H1 (cell line): ENCODE data around the gene FAM241B. TPM values are rescaled to one million over a fixed set of nuclear protein-coding genes. Genes with fewer than 3 reads are reported as not detected.

Source experiments
- CTCF ChIA-PET: fragments of 300-600 bp; sonication (Branson Sonifier 250); formaldehyde crosslinking; loops from one replicate; lab custom pipeline; 2021; ENCODE audit not compliant: partially characterized antibody; lab: Charles Lee
- POLR2A ChIA-PET: fragments of 300-600 bp; sonication (Branson Sonifier 250); formaldehyde crosslinking; loops from one replicate; lab custom pipeline; 2021; ENCODE audit warnings: inconsistent platforms; ENCODE audit not compliant: partially characterized antibody; lab: Charles Lee
- DNase-seq, 2 experiments: peaks; one replicate each; pipeline versions ENCODE4 v3.0.0 to v3.0.0-alpha.2; 2010 to 2022; ENCODE audit warnings: low spot score in 2 of 2, low read depth in 1 of 2, mixed read lengths in 1 of 2
- FAIRE-seq: peaks from 2 replicates; lab custom pipeline; 2011; peaks lifted over from hg19 to GRCh38; lab: Jason Lieb, UNC
- H2AFZ ChIP-seq: 2 replicates; pipeline ENCODE4 v1.8.1; 2012; ENCODE audit warnings: low read length, inconsistent platforms
- H2AK5ac ChIP-seq: 2 replicates; pipeline ENCODE4 v1.6.1; 2013; ENCODE audit warnings: low read depth, low read length
- H2BK120ac ChIP-seq: replicated peaks from 2 replicates; pipeline ENCODE3; 2013; ENCODE audit warnings: low read depth, low read length, inconsistent platforms
- H2BK12ac ChIP-seq: 2 replicates; pipeline ENCODE4 v1.6.1; 2013; ENCODE audit warnings: low read depth, low read length
- H2BK15ac ChIP-seq: 2 replicates; pipeline ENCODE4 v1.6.1; 2013; ENCODE audit warnings: low read length
- H2BK20ac ChIP-seq: 2 replicates; pipeline ENCODE4 v1.6.1; 2013; ENCODE audit warnings: low read length
- H2BK5ac ChIP-seq: 2 replicates; pipeline ENCODE4 v1.6.1; 2013; ENCODE audit warnings: low read depth, low read length
- H3K14ac ChIP-seq: 2 replicates; pipeline ENCODE4 v1.6.1; 2013; ENCODE audit warnings: inconsistent platforms; ENCODE audit not compliant: insufficient read length
- H3K18ac ChIP-seq: 2 replicates; pipeline ENCODE4 v1.6.1; 2013; ENCODE audit warnings: low read length; ENCODE audit errors: extremely low read depth
- H3K23ac ChIP-seq: 2 replicates; pipeline ENCODE4 v1.6.1; 2013; ENCODE audit warnings: inconsistent platforms; ENCODE audit not compliant: insufficient read length
- H3K23me2 ChIP-seq: 2 replicates; pipeline ENCODE4 v1.6.1; 2013; ENCODE audit warnings: low read depth, low read length
- H3K27ac ChIP-seq: 2 replicates; pipeline ENCODE4 v1.6.1; 2011; ENCODE audit warnings: low read depth, low read length, inconsistent platforms
- H3K27me3 ChIP-seq, 4 experiments: replicated peaks in 1 of 4; 1 replicate in 1 of 4; 2 replicates in 3 of 4; pipeline versions ENCODE4 v1.6.1 to v1.8.1; 2011 to 2013; ENCODE audit warnings: low read length in 3 of 4, mild to moderate bottlenecking in 3 of 4, inconsistent platforms in 2 of 4, mixed read lengths in 2 of 4, moderate library complexity in 1 of 4; ENCODE audit not compliant: control insufficient read depth in 3 of 4, insufficient read depth in 3 of 4; ENCODE audit errors: extremely low read depth in 1 of 4
- H3K36me3 ChIP-seq, 4 experiments: 2 replicates each; pipeline versions ENCODE4 v1.6.1 to v1.8.1; 2011 to 2013; ENCODE audit warnings: mild to moderate bottlenecking in 4 of 4, low read length in 3 of 4, moderate library complexity in 2 of 4, control low read depth in 1 of 4, inconsistent platforms in 1 of 4; ENCODE audit not compliant: insufficient read depth in 4 of 4, control insufficient read depth in 2 of 4
- H3K4ac ChIP-seq: replicated peaks from 2 replicates; pipeline ENCODE3; 2013; ENCODE audit warnings: low read length, low read depth, mixed read lengths, inconsistent platforms; ENCODE audit not compliant: insufficient read length
- H3K4me1 ChIP-seq, 4 experiments: replicated peaks in 1 of 4; 1 replicate in 1 of 4; 2 replicates in 3 of 4; pipeline versions ENCODE4 v1.6.1 to v1.8.1; 2011 to 2013; ENCODE audit warnings: low read length in 3 of 4, inconsistent platforms in 2 of 4, mixed read lengths in 1 of 4; ENCODE audit not compliant: insufficient read depth in 4 of 4, control insufficient read depth in 3 of 4
- H3K4me2 ChIP-seq, 2 experiments: 2 replicates each; pipeline versions ENCODE4 v1.6.1 to v1.8.1; 2011 to 2013; ENCODE audit warnings: low read depth in 2 of 2, low read length in 2 of 2, control low read depth in 1 of 2, inconsistent platforms in 1 of 2, mild to moderate bottlenecking in 1 of 2; ENCODE audit not compliant: insufficient read depth in 1 of 2
- H3K4me3 ChIP-seq, 4 experiments: fragments of 200-600, 300-600 bp in 1 of 4; sonication (generic), shearing (Covaris generic), sonication (Bioruptor Twin) in 1 of 4; 2 replicates each; pipeline versions ENCODE4 v1.5.1 to v1.8.1; 2011 to 2016; ENCODE audit warnings: low read length in 4 of 4, low read depth in 3 of 4, control low read depth in 2 of 4, inconsistent platforms in 2 of 4, mild to moderate bottlenecking in 2 of 4, mixed read lengths in 1 of 4, moderate library complexity in 1 of 4; ENCODE audit not compliant: insufficient read depth in 2 of 4; ENCODE audit errors: extremely low read depth in 1 of 4
- H3K56ac ChIP-seq: replicated peaks from 2 replicates; pipeline ENCODE3; 2013; ENCODE audit warnings: low read depth, mild to moderate bottlenecking, mixed read lengths, low read length, inconsistent platforms; ENCODE audit not compliant: insufficient read length
- H3K79me1 ChIP-seq: 2 replicates; pipeline ENCODE4 v1.6.1; 2013; ENCODE audit warnings: low read depth, low read length, control low read depth
- H3K79me2 ChIP-seq, 2 experiments: 2 replicates each; pipeline versions ENCODE4 v1.6.1 to v1.8.1; 2012 to 2013; ENCODE audit warnings: low read length in 2 of 2, mild to moderate bottlenecking in 2 of 2, inconsistent platforms in 1 of 2; ENCODE audit not compliant: insufficient read depth in 2 of 2, control insufficient read depth in 1 of 2
- H3K9ac ChIP-seq, 4 experiments: replicated peaks in 1 of 4; 1 replicate in 1 of 4; 2 replicates in 3 of 4; pipeline versions ENCODE4 v1.6.1 to v1.8.1; 2011 to 2013; ENCODE audit warnings: low read depth in 3 of 4, low read length in 3 of 4, control low read depth in 2 of 4, mild to moderate bottlenecking in 2 of 4, moderate library complexity in 2 of 4, inconsistent platforms in 1 of 4; ENCODE audit errors: extremely low read depth in 1 of 4
- H3K9me3 ChIP-seq, 2 experiments: 2 replicates each; pipeline versions ENCODE4 v1.6.1 to v1.8.1; 2012 to 2013; ENCODE audit warnings: mild to moderate bottlenecking in 2 of 2, moderate library complexity in 2 of 2, control low read depth in 1 of 2, inconsistent platforms in 1 of 2, low read depth in 1 of 2, low read length in 1 of 2, mixed read lengths in 1 of 2; ENCODE audit not compliant: insufficient read depth in 2 of 2
- H4K20me1 ChIP-seq, 2 experiments: replicated peaks in 1 of 2; 2 replicates each; pipeline versions ENCODE3 to v1.8.1; 2011 to 2013; ENCODE audit warnings: inconsistent platforms in 2 of 2, low read length in 2 of 2, mild to moderate bottlenecking in 1 of 2; ENCODE audit not compliant: insufficient read depth in 2 of 2, control insufficient read depth in 1 of 2
- H4K5ac ChIP-seq: 2 replicates; pipeline ENCODE4 v1.6.1; 2013; ENCODE audit warnings: low read length, low read depth, mixed read lengths, inconsistent platforms; ENCODE audit not compliant: insufficient read length
- H4K8ac ChIP-seq: 2 replicates; pipeline ENCODE4 v1.8.0; 2013; ENCODE audit warnings: mild to moderate bottlenecking, moderate library complexity, low read length, inconsistent platforms; ENCODE audit not compliant: insufficient read depth; ENCODE audit errors: extremely low read depth
- H4K91ac ChIP-seq: replicated peaks from 2 replicates; pipeline ENCODE3; 2013; ENCODE audit warnings: low read length, mixed read lengths, inconsistent platforms; ENCODE audit not compliant: insufficient read length
- ASH2L ChIP-seq: fragments of 200-600, 300-600 bp; sonication (generic); IDR thresholded peaks from one replicate; pipeline ENCODE4 v1.7.1; 2017; ENCODE audit warnings: low read length
- BCL11A ChIP-seq, 2 experiments: IDR thresholded peaks; one replicate each; pipeline ENCODE4 v1.6.1; 2011; ENCODE audit warnings: low read depth in 2 of 2, low read length in 2 of 2, mild to moderate bottlenecking in 2 of 2
- CHD2 ChIP-seq: IDR thresholded peaks from 2 replicates; pipeline ENCODE4 v1.6.1; 2012; ENCODE audit warnings: low read length, improper control_type of control experiment
- GABPA ChIP-seq: IDR thresholded peaks from 2 replicates; pipeline ENCODE4 v1.6.1; 2011; ENCODE audit warnings: mild to moderate bottlenecking, low read length, moderate library complexity, borderline replicate concordance; ENCODE audit not compliant: insufficient read depth
- KDM1A ChIP-seq: fragments of 200-600, 300-600 bp; sonication (generic); IDR thresholded peaks from 2 replicates; pipeline ENCODE4 v1.7.1; 2016; ENCODE audit warnings: mild to moderate bottlenecking, low read length, borderline replicate concordance
- RXRA ChIP-seq: IDR thresholded peaks from 2 replicates; pipeline ENCODE4 v1.6.1; 2011; ENCODE audit warnings: low read depth, mild to moderate bottlenecking, low read length, moderate library complexity; ENCODE audit not compliant: insufficient read depth
- SIX5 ChIP-seq: IDR thresholded peaks from 2 replicates; pipeline ENCODE4 v1.6.1; 2011; ENCODE audit warnings: mild to moderate bottlenecking, low read depth, low read length
- SP2 ChIP-seq: IDR thresholded peaks from 2 replicates; pipeline ENCODE4 v1.6.1; 2012; ENCODE audit warnings: mild to moderate bottlenecking, low read length, inconsistent platforms
- SRF ChIP-seq: IDR thresholded peaks from 2 replicates; pipeline ENCODE4 v1.6.1; 2011; ENCODE audit warnings: mild to moderate bottlenecking, low read depth, low read length, moderate library complexity
- TAF7 ChIP-seq: optimal IDR thresholded peaks from 2 replicates; pipeline ENCODE3; 2011; ENCODE audit warnings: low read depth, mild to moderate bottlenecking, inconsistent platforms, low read length, moderate library complexity, borderline replicate concordance
- YY1 ChIP-seq: IDR thresholded peaks from 2 replicates; pipeline ENCODE4 v1.6.1; 2011; ENCODE audit warnings: low read depth, mild to moderate bottlenecking, low read length
- WGBS, 2 experiments: shearing (Covaris generic) in 1 of 2; methylation state at CpG; one replicate each; pipeline versions ENCODE4 v1.1.6 to v1.1.7; 2013 to 2015; ENCODE audit warnings: low lambda C conversion rate in 2 of 2, mixed read lengths in 2 of 2, inconsistent platforms in 1 of 2, low coverage in 1 of 2, missing lambda C conversion rate in 1 of 2; ENCODE audit not compliant: insufficient replicate concordance in 2 of 2, insufficient coverage in 1 of 2, insufficient read length in 1 of 2; ENCODE audit errors: extremely low coverage in 1 of 2, missing lambda C conversion rate in 1 of 2; 5-methylcytosine and 5-hydroxymethylcytosine counted together
- polyA plus RNA-seq, 7 experiments: library from polyadenylated mRNA; depleted of rRNA in 3 of 7; stranded (reverse) in 5 of 7; unstranded in 2 of 7; fragments of >200 nt in 5 of 7; fragments of 200-250 nt in 2 of 7; gene quantifications; 1 replicate in 5 of 7; 2 replicates in 1 of 7; 4 replicates in 1 of 7; pipeline versions ENCODE4 v1.2.1 to v1.2.3, GENCODE V29; 2011 to 2013; ENCODE audit warnings: missing spikeins in 2 of 7, mixed read lengths in 2 of 7
- total RNA-seq: library from RNA; stranded (reverse); fragmentation: NEBNext Ultra II Directional; extraction: Animal tissue kit (Norgen Biotek cat#: 25700); gene quantifications from 2 replicates; pipeline ENCODE4 v1.2.1, GENCODE V29; 2021
- TF ChIP-seq, protein P1 (sequence below): IDR thresholded peaks from 2 replicates; pipeline ENCODE4 v1.6.1; 2012; ENCODE audit warnings: inconsistent platforms

The FAM241B gene
- total and polyA plus RNA-seq, 2 of the 8 experiments (the other 6 are each of a cell fraction or from before 2014, with no cell fraction given) = 19.3 to 30.1 TPM

DNA sequence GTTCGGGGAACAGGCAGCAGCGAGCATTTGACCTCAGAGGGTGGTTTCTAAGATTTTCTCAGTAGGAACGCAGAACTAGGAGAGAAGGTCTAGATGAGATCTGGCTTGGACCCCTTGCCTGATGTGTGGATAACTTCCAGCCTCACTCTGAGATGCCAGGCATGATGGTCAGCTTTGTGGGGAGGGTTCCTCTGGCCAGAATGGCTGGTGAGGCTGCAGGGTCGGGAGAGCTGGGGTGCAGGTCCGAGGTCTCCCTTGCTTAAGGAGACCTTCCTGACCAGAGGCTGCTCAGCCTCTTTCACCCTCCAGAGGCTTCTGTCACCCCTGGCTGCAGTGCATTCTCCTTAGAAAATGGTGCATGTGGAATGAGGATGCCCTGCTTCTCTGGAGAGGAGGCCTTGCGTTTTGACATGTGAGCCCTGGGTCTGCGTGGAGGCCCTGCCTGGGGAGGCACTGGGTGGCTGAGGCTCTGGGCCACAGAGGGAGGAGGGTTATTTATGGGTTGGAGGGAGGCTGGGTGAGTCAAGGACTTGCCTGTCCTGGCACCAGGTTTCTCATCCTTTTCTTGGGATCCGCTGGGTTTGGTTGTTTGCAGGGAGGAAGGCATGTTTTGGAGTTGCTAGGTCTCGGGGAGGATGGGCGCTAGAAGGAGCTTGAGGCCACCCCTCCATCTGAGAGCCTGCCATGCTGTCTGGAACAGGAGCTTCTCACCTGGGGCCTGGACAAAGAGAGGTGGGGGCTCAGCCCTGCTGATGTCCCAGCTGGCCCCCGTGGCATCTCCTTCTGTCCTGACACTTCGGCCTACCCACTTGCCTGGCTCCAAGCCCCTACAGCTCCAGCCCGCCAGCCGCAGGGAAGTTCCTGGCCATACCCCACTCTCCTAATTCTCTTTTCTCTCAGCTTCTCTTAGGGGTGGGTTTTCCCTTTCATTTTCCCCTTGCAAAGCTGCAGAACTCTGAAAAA is 3.9 kb downstream of the FAM241B start:
- Histone ChIP-seq H3K18ac (no peak overlapping the region), H3K79me2 (no peaks in the 10 kb centered on the region), H3K9me3 (no peaks in the 10 kb centered on the region), H3K56ac (no peak overlapping the region), H4K5ac (no peak overlapping the region), H2AK5ac (no peak overlapping the region), H3K27me3 (peaks cover 0 to 9% (median 3%) of the 10 kb centered on the region in 4 experiments; a peak in 4 of 7 replicates), H3K23me2 (peaks cover 8% of the 10 kb centered on the region), H2BK15ac (no peak overlapping the region), H4K20me1 (peaks cover 3 to 4% of the 10 kb centered on the region in 2 experiments), H2AFZ (no peak overlapping the region), H3K4me3 (no peak overlapping the region), H3K79me1 (no peaks in the 10 kb centered on the region), H3K4me2 (no peak overlapping the region), H3K36me3 (peaks cover 2 to 7% (median 3%) of the 10 kb centered on the region in 4 experiments; a peak in 2 of 8 replicates), H4K8ac (no peak overlapping the region), H2BK20ac (no peak overlapping the region), H2BK120ac (no peak overlapping the region), H3K27ac (no peak overlapping the region), H3K23ac (no peak overlapping the region), H4K91ac (no peak overlapping the region), H3K4ac (no peak overlapping the region), H2BK12ac (no peak overlapping the region), H3K4me1 (peaks cover 4 to 15% (median 12%) of the 10 kb centered on the region in 4 experiments), H3K9ac (no peak overlapping the region), H3K14ac (no peak overlapping the region), H2BK5ac (no peak overlapping the region)
- CTCF ChIA-PET = interaction anchor here (1.0 to 41.0 kb wide), 10 partner anchors 13 to 281 kb away, joined by 3 to 1374 read pairs (median 14); partner anchors contain the start of gene NEUROG3
- peak in 1 of 2 experiments; percentile 29 for DNase-seq
- WGBS, 2 experiments = 88% methylated on average over 14 of the region's 14 CpGs; no CpG with 5 or more reads in 1 of the 2 experiments
- no peak for FAIRE-seq
- POLR2A ChIA-PET = interaction anchor here (1.2 to 7.9 kb wide), 4 partner anchors 14 to 117 kb away, joined by 3 to 59 read pairs (median 10); no protein-coding TSS in a partner anchor
- TF ChIP-seq TAF7 = no peak
- TF ChIP-seq SRF = no peak
- no peak for TF ChIP-seq KDM1A
- TF ChIP-seq BCL11A (IDR thresholded peaks at IDR 0.05; ENCODE audit: low read depth in 2 of 2, low read length in 2 of 2) = no peak
- TF ChIP-seq RXRA = no peak
- TF ChIP-seq YY1 = no peak
- TF ChIP-seq GABPA = no peak
- no peak for TF ChIP-seq ASH2L
- TF ChIP-seq CHD2 = no peak
- TF ChIP-seq, protein P1, sequence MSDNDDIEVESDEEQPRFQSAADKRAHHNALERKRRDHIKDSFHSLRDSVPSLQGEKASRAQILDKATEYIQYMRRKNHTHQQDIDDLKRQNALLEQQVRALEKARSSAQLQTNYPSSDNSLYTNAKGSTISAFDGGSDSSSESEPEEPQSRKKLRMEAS = no peak
- TF ChIP-seq SIX5 = no peak
- no peak for TF ChIP-seq SP2
